ENCODE data around the gene CCDC170.

- TF ChIP-seq POLR2AphosphoS5 (IDR thresholded peaks at IDR 0.05; ENCODE audit: borderline replicate concordance, low read depth, low read length) (no peak), EZH2 (IDR thresholded peaks at IDR 0.05) (no peak)
Measured at GRCh38 chr6:151634336-151634720, 140.5 kb downstream of the CCDC170 start.
